GM19351 (cell line): ENCODE data around the gene OGN.

Experiments
- ATAC-seq: cut with Tn5 transposase; IDR thresholded peaks from one replicate; pipeline ENCODE4 v1.9.1; 2021; ENCODE audit warnings: mild to moderate bottlenecking, moderate library complexity; ENCODE audit not compliant: unreplicated experiment

Gene OGN

DNA sequence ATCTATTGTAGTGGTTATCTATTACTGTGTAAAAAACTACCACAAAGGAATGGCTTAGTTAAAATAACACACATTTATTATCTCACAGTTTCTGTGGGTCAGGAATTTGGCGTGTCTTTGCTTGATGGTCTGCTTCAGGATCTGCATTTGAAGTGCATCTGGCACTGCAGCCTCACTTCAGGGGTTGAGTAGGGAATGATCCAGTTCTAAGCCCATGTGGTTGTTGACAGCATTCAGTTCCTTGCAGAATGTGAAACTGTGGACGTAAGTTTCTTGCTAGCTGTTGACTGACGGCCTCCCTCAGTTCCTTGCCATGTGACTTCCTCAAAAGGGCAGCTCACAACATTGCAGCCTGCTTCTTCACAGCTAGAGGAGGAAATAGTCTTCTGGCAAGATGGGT, 2.1 kb upstream of the OGN start:
- ATAC-seq, result peak; percentile 75

DNA sequence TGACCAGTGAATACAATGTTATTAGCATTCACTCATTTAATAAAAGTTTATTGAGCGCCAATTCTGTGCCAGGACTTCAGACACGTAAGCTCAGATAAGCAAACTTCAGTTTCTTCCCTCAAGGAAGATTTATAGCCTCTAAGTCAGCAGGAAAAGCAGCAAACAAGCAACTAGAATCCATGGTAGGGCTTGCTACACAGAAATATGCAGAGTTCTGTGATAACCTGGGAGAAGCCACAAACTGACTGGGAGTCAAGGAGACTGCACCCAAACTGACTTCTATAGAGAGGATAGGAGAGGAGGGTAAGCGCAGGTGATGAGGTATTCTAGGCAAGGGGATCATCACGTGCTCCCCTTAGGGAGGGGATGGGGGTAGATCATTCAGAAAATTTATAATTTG, 1.4 kb upstream of the OGN start:
- ATAC-seq, result no peak

DNA sequence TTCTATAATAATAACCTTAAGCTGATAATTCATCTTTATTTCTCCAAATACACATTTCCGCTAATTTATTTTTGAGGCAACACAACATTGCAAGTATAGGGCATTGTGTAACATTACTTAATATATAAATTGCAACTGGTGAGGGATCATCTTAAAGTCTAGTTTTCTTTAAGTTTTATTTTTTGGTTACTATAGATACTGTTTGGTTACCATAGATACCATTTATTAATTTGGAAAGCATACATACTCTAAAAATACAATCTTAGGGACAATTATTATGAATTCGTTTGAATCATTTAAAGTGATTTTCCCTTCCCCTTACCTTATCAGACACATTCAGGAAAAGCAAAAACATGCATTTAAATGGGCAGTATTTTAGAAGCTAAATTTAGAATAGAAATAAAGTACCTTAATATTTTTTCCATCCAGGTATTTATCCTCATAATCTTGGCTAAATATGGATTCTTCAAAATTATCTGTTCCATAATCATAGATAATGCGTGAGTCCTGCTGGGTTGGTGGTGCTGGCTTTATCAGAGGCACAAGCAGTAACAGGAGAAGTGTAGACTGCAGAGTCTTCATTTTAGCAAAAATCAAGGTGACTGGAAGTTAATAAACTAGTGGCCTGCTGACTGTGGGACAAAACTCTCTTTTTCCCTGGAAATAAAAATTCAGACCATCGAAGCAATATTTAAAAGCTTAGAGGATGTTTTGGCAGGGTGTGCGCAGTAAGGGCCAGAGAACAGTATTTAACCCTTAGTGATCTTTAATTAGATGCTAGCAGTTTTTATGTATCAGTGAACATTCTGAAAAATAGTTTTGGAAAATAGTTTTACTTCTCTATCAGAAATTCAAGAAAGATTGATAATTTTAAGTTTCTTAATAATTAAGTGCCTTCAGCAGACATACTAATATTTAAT, 1.3 kb downstream of the OGN start:
- ATAC-seq, result no peak

DNA sequence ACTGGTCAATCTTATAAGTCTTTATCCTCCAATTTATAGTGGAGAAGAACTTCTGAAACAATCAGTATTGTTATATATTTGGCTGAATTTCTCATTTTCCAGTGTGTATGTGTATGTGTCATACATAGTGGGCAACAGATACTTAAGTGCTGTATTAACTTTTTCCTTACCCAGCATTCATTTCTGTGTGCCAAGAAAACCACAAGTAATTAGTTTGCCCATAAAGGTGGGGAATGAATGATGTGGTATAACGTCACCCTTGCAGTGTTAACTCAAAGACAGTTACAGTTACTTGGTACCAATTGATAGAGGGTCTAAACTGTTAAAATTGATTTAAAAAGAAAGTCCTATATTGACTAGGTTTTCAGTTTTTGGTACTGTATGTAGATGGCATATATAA, 2.0 kb downstream of the OGN start:
- ATAC-seq, result no peak

DNA sequence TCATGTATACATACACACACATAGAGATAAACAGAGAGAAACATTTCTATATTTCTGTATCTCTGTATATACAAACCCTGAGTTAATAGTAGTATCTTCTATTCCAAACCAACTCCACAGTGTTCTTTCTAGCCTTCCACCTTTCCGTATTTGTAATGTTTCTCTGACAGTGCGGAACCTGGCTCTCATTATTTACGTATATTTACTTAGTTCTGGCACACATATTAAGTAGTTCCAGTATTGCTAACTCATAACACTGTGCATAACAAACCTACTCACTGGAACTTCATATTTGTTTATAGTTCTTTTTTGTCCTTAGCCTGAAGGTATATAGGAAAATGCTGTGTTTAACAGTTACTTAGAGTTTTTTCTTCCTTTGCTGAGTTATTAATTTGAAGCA, 6.5 kb downstream of the OGN start:
- ATAC-seq, result no peak

DNA sequence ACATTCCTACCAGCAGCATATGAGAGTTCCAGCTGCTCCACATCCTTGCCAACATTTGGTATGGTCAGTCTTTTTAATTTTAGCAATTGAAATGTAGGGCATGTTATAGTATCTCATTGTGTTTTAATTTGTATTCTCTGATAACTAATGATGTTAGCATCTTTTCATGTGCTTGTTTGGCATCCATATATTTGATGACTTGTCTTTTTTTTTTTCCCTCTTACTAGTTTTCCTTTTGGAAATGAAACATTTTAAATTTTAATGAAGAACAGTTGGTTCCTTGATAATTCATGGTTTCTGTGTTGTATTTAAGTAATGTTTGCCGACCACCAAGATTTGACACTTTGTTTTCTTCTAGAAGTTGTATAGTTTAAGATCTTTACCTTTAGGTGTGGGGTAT, 8.8 kb downstream of the OGN start:
- no peak for ATAC-seq

DNA sequence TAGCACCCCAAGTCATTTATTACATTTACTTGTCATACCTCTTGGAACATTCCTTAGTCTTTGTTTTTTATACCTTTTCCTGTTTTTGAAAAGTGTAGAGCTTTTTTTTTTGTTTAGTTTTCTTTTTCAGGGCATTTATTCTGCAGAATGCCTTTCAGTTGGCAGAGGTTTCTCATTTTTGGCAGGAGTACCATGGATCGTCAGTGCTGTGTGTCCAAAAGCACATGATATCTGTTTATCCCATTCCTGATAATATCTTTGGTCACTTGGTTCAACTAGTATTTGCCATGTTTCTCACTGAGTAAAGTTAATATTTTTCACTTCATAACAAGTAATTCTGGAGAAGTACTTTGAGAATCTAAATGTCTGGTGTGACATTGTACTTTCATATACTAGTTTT, 10.7 kb downstream of the OGN start:
- ATAC-seq, result no peak

DNA sequence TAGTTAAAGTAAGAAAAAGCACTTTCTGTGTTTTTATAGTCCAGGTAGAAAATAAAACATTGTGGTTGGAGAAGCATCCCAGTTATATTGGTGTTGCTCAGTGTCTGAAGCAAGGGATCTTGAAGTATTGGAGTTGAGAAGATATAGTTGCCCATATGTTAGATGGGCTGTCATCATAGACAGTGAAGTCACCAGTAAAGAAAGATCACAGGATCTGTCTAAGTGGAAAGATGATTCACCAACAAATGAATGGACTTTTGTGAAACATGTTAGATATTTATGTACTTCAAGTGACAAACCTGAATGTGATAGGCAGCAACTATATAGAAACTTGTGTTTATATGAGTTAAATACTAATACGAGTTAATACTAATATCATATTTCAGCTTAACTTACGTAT, 11.7 kb downstream of the OGN start:
- no peak for ATAC-seq

DNA sequence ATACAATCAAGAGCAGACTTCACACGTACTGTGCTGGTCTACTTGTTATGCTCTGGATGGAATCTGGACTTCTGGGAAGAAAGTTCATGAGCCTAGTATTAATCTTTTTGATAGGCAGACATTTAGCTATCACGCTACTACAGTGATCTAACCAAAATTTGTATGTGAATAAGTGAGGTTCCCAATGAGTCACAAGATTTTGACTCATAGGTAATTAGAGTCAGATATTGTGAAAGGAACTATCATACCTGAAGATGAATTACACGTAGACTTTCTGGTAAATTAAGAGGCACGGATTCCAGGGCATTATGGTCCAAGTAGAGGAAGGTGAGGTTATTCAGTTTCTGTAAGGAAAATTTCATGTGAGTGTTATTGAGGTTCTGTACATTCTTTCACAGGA, 18.4 kb downstream of the OGN start:
- no peak for ATAC-seq

DNA sequence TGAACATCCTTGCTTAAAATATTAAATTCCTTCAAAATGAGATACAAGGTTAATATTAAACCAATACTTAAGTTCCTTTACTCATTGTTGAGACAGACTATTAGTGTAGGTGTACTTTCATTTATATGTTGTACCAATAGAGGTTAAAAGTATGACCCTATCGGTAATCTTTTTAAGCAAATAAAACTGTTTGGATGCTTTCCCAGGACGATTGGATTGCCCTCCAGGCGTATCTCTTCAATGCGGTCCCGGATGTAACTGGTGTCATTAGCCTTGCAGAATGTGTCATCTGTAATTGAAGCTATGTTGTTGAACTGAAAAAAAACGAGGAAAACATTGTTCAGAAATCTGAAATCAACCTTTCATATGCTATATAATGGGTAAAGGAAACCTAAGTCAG, 18.9 kb downstream of the OGN start:
- ATAC-seq, result no peak

DNA sequence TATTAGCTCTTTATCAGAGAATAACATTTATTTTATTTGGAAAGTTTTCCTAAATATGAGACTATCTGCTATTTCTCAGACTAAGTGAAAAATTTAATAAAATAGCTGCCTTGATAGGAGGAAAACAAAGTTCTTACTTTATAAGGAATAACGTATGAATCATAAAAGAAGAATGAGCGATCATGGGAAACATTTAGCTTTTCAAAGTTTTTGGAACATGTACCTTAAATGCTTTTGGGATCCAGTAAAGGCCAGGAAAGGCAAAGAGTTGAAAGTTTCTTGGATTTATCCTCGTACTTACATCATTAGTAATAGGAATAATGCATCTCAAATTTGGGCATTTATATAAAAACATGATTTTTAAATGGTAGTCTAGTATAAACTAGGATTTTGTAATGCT, 19.4 kb downstream of the OGN start:
- no peak for ATAC-seq

DNA sequence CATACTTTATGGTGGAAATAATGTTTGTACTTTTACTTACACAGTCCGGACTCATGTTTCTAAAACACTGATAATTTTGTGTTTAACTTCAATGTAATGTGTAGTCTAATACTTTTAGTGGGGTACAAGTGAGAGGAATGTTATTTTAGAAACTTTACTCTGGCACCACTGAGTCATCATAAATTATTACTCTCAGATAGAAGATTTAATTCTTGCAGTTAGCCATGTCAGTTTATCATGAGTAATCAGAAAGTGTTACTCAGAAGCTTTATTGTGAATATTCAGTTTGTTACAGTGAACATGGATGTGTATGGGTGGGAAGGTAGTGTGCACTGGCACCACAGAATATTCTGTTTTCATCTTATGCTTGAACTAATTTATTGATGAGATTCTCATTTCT, 20.0 kb downstream of the OGN start:
- no peak for ATAC-seq

DNA sequence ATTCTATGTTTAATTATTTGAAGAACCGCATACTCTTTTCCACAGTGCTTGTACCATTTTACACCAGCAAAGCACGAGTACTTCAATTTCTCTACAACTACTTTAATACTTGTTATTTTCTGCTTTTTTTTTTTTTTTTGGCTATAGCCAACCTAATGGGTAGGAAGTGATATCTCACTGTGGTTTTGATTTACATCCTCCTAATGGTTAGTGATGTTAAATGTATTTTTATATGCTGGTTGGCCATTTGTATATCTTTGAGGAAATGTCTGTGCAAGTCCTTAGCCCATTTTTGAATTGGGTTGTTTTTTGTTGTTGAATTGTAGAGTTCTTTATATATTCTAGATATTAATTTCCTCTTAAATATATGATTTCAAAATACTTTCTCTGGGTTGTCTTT, 22.6 kb downstream of the OGN start:
- ATAC-seq, result no peak

DNA sequence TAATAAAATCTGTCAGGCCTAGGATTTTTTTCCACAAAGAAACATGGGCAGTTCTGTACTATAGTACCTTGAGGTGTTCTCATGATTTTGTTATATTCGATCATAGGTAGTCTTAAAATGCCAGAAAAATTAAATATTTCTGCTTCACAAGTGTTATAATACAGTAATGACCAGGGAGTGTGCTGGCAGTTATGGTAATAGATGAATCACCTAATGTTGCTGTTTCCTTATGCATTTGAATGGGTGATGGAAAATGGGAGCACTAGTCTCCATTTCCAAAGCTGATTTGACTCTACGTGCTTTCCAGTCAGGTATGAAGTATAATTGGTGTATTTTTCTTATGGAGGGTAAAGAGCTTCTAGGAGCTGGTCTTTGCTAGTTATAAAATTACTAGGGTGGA, 23.8 kb downstream of the OGN start:
- ATAC-seq, result no peak

DNA sequence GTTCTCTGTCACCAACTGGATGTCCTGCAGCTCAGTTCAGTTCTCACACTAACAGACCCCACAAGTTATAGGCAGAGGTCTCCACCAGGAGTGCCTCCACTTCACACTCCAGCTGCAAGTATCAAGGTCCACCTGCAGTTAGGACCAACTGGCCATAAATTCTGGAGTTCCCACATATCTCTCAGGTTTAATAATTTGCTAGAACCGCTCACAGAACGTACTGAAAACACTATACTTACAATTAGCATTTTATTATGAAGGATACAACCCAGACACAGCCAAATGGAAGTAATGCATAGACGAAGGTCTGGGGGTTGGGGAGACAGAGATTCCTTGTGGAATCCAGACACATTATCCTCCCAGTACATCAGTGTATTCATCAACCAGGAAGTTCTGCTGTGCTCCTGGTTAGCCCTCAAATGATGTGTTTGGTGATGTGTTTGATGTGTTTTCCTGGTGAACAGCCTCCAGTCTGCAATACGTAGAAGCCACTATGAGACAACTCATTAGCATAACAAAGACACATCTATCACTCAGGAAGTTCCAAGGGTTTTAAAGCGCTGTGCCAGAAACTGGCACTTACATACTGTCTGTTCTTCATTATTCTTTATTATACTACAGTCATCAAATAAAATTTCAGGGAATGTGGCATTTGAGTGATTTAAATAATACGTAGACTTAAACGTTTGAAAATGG, 25.4 kb downstream of the OGN start:
- ATAC-seq, result no peak

DNA sequence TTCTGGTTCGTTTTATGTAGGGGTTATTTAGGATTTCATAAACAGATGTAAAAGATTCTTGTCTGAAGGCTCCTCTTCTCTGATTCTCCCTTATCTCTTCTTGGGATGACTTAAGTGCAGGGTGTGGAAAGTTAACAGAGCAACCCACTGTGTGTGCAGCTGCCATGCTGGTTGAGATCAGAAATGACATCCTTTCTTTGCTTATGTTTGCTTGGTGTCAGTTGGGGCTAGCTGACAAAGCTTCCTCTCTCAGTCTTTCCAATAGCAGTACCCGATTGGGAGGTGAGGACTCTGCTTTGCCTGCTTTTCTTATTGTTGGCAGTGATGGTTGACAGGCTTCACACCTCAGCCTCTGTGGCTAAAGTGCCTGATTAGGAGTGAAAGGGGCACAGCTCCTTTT, 26.5 kb downstream of the OGN start:
- ATAC-seq, result no peak

DNA sequence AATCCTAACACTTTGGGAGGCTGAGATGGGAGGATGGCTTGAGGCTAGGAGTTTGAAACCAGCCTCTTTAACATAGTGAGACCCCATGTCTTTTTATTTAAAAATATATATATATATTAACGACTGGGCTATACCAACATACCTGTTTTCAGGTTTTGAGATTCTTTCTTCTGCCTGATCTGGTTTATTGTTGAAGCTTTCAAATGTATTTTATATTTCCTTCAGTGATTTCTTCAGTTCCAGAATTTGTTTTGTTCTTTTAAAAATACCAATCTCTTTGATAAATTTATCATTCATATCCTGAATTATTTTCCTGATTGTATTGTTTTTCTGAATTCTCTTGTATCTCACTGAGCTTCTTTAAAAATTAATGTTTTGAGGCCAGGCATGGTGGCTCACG, 31.2 kb downstream of the OGN start:
- no peak for ATAC-seq

DNA sequence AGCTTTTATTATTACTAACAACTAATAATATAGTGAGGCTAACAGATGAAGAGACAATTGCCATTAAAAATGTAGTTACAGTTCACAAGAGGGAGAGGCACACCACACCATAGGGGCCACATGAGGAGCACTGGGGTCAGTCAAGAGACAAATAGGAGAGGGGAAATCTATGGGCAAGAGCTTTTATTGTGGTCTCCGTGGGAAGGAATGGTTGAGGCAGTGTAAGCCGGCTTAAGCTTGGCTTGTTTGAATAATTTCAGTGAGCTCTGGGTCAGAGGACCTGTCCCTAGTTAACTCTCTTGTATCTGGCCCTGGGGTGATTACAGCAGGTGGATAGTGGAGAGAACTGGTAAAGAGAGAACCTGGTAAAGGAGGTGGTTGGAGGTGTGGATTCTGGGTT, 35.3 kb downstream of the OGN start:
- no peak for ATAC-seq

DNA sequence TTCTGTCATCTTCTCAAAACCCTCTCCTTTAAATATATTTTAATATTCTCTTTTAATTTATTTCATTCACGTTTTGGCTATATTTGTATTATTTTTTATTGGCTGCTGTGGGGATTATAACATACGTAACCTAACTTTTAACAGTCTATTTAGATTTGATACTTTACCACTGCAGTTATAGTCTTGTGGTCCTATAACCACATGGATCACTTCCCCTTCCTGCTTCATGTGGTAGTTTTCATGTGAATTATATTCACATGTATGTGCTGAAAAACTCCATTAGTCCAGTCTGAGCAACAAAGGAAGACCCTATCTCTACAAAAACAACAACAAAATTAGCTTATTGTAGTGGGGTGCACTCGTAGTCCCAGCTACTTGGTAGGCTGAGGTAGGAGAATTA, 44.3 kb downstream of the OGN start:
- no peak for ATAC-seq

DNA sequence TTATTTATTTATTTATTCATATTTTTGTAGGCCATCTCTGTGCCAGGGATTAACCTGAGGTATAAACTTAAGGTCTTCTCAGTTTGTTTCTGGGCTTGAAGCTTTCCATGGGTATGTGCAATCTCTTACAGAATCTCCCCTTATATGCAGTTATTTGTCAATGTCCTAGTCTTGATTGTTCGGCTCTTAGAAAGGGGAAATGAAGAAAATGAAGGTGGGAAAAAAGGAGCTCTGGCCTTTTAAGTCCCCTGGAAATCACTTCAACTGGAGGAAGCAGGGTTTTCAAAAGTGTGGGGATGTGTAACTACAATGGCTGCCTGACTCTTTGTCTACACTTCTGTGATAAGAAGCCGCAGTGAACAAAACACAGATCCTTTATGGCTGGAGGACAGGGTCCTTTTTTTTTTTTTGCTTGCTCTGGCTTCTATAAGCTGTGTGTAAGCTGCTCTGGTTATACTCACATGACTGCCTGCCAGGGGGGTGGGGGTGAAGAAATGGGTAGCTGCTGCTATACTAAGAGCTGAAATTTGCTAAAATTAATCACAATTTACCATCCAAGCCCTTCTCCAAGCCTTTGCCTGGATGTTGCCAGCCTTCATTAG, 44.9 kb downstream of the OGN start:
- no peak for ATAC-seq

DNA sequence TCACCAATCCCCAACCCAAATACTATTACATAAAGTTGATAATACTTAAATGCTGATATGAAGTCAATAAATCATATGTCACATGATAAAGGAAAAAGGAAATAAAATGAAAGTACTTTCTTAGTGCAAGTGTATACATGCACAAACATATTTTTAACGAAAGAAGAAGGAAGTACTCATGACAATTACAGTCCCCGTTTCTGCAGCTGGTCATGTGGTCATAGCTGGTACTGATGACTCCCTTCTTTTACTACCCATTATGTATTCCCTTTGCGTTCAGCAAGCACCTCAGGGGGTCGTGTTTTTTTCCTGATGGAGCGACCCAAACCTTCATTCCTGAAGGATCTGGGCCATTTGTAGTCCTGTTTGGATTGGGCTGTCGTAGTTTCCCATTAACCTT, 51.3 kb downstream of the OGN start:
- no peak for ATAC-seq

DNA sequence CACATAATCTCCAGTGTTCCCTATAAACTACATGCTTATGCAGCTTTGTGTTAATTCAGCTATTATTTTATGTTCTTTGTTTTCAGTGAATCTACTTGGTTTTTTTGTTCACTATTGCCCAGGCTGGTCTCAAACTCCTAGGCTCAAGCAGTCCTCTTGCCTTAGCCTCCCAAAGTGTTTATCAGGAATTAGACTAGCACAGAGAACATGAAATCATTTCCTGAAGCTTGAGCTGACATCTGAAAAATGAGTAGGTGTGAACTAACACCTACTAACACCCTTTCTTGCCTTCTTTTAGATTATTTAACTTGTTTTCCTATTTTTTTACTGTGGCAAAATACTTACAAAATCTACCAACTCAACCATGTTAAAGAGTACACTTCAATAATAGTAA, 53.6 kb downstream of the OGN start:
- ATAC-seq, result no peak
